ACHN (cell line): ENCODE results near the gene G6PC1.
"Not testable (repeated sequence)": the region's sequence is repeated elsewhere in the genome, so short reads cannot be mapped to it uniquely, and the experiment has no call there.

ENCODE experiments used
- DNase-seq: peaks from one replicate; pipeline ENCODE4 v3.0.0-alpha.2; 2015
- in situ Hi-C: cut with HindIII; loops from 2 replicates; pipeline ENCODE4 v1.10.0; 2017; ENCODE audit warnings: low sequenced_read_pairs, low pct_ligation_motif_present, low pct_unique_long_range_greater_than_20kb

Gene G6PC1

GRCh38 chr17:42900460-42901331 lies at the start of gene G6PC1:
Gene G6PC1, plus strand, starts transcription at chr17:42900799. Its CDS starts 78 bp downstream, at chr17:42900877.
- in situ Hi-C loops = no loop called here
- DNase-seq = no peak

GRCh38 chr17:42850954-42851353 lies 49.6 kb upstream of the G6PC1 start, which contains the start of gene AOC3:
Gene AOC3, plus strand, starts transcription at chr17:42851199. Its CDS starts 145 bp downstream, at chr17:42851344.
- in situ Hi-C loops = no loop called here
- DNase-seq = no peak

GRCh38 chr17:42851371-42852240 lies 49.0 kb upstream of the G6PC1 start:
- in situ Hi-C loops, DNase-seq: not testable (repeated sequence)

GRCh38 chr17:42852351-42852750 lies 48.2 kb upstream of the G6PC1 start:
- DNase-seq = no peak
- in situ Hi-C loops = no loop called here

GRCh38 chr17:42853004-42853403 lies 47.6 kb upstream of the G6PC1 start:
- in situ Hi-C loops = no loop called here
- DNase-seq = no peak

GRCh38 chr17:42853597-42853967 lies 47.0 kb upstream of the G6PC1 start:
- in situ Hi-C loops = no loop called here
- no peak for DNase-seq

- in situ Hi-C loops = no loop called here
- DNase-seq = no peak
These were observed 46.4 kb upstream of the G6PC1 start for GRCh38 chr17:42853968-42854790.

- in situ Hi-C loops = no loop called here
- no peak for DNase-seq
These were observed 45.5 kb upstream of the G6PC1 start for GRCh38 chr17:42855048-42855596.

- DNase-seq, in situ Hi-C loops: not testable (repeated sequence)
These were observed 44.5 kb upstream of the G6PC1 start for GRCh38 chr17:42856093-42856492.

- DNase-seq, in situ Hi-C loops: not testable (repeated sequence)
These were observed 44.1 kb upstream of the G6PC1 start for GRCh38 chr17:42856516-42856915.

GRCh38 chr17:42857389-42857788 lies 43.2 kb upstream of the G6PC1 start:
- DNase-seq = no peak
- in situ Hi-C loops = no loop called here

- DNase-seq = no peak
- in situ Hi-C loops = no loop called here
These were observed 34.9 kb upstream of the G6PC1 start for GRCh38 chr17:42865638-42866094.

GRCh38 chr17:42866216-42866615 lies 34.4 kb upstream of the G6PC1 start:
- DNase-seq = no peak
- in situ Hi-C loops = no loop called here

GRCh38 chr17:42866631-42867575 lies 33.7 kb upstream of the G6PC1 start:
- in situ Hi-C loops = no loop called here
- DNase-seq = no peak

GRCh38 chr17:42867694-42868261 lies 32.8 kb upstream of the G6PC1 start:
- DNase-seq, in situ Hi-C loops: not testable (repeated sequence)

GRCh38 chr17:42868338-42868737 lies 32.3 kb upstream of the G6PC1 start:
- in situ Hi-C loops = no loop called here
- DNase-seq = no peak

- DNase-seq = no peak
- in situ Hi-C loops = no loop called here
These were observed 29.0 kb upstream of the G6PC1 start for GRCh38 chr17:42871647-42872046.
